Liver (tissue), 9 donors: ENCODE measurements around the gene TMEM200C. TPM values are rescaled to one million over a fixed set of nuclear protein-coding genes. Genes with fewer than 3 reads are reported as not detected.

Experiments used
- DNase-seq: peaks from one replicate; pipeline ENCODE4 v3.0.0-alpha.2; 2017; ENCODE audit warnings: low spot score
- H3K27ac ChIP-seq, 2 donors: one replicate each; pipeline ENCODE4 v1.7.0; 2013; ENCODE audit warnings: inconsistent platforms in 2 of 2, low read length in 2 of 2, control low read depth in 1 of 2, low read depth in 1 of 2, mild to moderate bottlenecking in 1 of 2
- H3K27me3 ChIP-seq, 4 donors: one replicate each; pipeline versions ENCODE4 v1.6.1 to v1.7.0; 2013; ENCODE audit warnings: low read length in 3 of 4, inconsistent platforms in 1 of 4, mild to moderate bottlenecking in 1 of 4, moderate library complexity in 1 of 4; ENCODE audit not compliant: control insufficient read depth in 4 of 4, insufficient read depth in 4 of 4
- H3K36me3 ChIP-seq, 4 donors: one replicate each; pipeline versions ENCODE4 v1.6.1 to v1.7.0; 2013; ENCODE audit warnings: low read length in 3 of 4, mild to moderate bottlenecking in 3 of 4, low read depth in 1 of 4, moderate library complexity in 1 of 4; ENCODE audit not compliant: control insufficient read depth in 4 of 4, insufficient read depth in 3 of 4
- H3K4me1 ChIP-seq, 4 donors: one replicate each; pipeline versions ENCODE4 v1.6.1 to v1.7.0; 2013; ENCODE audit warnings: low read length in 3 of 4, mild to moderate bottlenecking in 3 of 4, moderate library complexity in 1 of 4; ENCODE audit not compliant: control insufficient read depth in 4 of 4, insufficient read depth in 4 of 4
- H3K4me3 ChIP-seq, 3 donors: one replicate each; pipeline versions ENCODE4 v1.6.1 to v1.7.0; 2013; ENCODE audit warnings: low read length in 3 of 3, control low read depth in 1 of 3, low read depth in 1 of 3, mild to moderate bottlenecking in 1 of 3
- H3K9ac ChIP-seq, 2 donors: one replicate each; pipeline ENCODE4 v1.7.0; 2013; ENCODE audit warnings: low read length in 2 of 2, mild to moderate bottlenecking in 2 of 2, moderate library complexity in 2 of 2, control low read depth in 1 of 2, low read depth in 1 of 2
- H3K9me3 ChIP-seq, 4 donors: one replicate each; pipeline versions ENCODE4 v1.6.1 to v1.7.0; 2013; ENCODE audit warnings: low read length in 3 of 4; ENCODE audit not compliant: control insufficient read depth in 4 of 4
- ATF3 ChIP-seq: IDR thresholded peaks from 2 replicates; pipeline ENCODE4 v1.6.1; 2016; ENCODE audit warnings: antibody characterized with exemption
- CTCF ChIP-seq: fragments of 150-350 bp; IDR thresholded peaks from 2 replicates; pipeline ENCODE4 v1.5.1; 2017; ENCODE audit warnings: improper control_type of control experiment, low read depth, low read length; ENCODE audit not compliant: missing input control
- EGR1 ChIP-seq, 2 donors: IDR thresholded peaks; 2 replicates each; pipeline ENCODE4 v1.6.1; 2016 to 2018; ENCODE audit warnings: antibody characterized with exemption in 2 of 2, low read depth in 2 of 2
- FOXA2 ChIP-seq: IDR thresholded peaks from 2 replicates; pipeline ENCODE4 v1.6.1; 2016; ENCODE audit warnings: antibody characterized with exemption
- GABPA ChIP-seq, 2 donors: IDR thresholded peaks in 1 of 2; conservative IDR thresholded peaks in 1 of 2; 2 replicates each; pipeline ENCODE4 v1.6.1; 2016; ENCODE audit warnings: antibody characterized with exemption in 2 of 2, mild to moderate bottlenecking in 1 of 2, moderate library complexity in 1 of 2
- HNF4A ChIP-seq, 2 donors: conservative IDR thresholded peaks; 2 replicates each; pipeline ENCODE4 v1.6.1; 2016; ENCODE audit warnings: antibody characterized with exemption in 2 of 2, mild to moderate bottlenecking in 2 of 2
- HNF4G ChIP-seq: IDR thresholded peaks from 2 replicates; pipeline ENCODE4 v1.6.1; 2016; ENCODE audit warnings: antibody characterized with exemption
- MAX ChIP-seq: IDR thresholded peaks from 2 replicates; pipeline ENCODE4 v1.6.1; 2016; ENCODE audit warnings: antibody characterized with exemption
- NR2F2 ChIP-seq: IDR thresholded peaks from 2 replicates; pipeline ENCODE4 v1.6.1; 2016; ENCODE audit warnings: antibody characterized with exemption
- RAD21 ChIP-seq, 2 donors: IDR thresholded peaks; 2 replicates each; pipeline ENCODE4 v1.6.1; 2016; ENCODE audit warnings: antibody characterized with exemption in 2 of 2, mild to moderate bottlenecking in 2 of 2
- REST ChIP-seq: IDR thresholded peaks from 2 replicates; pipeline ENCODE4 v1.6.1; 2016; ENCODE audit warnings: antibody characterized with exemption, mild to moderate bottlenecking
- RXRA ChIP-seq, 2 donors: IDR thresholded peaks; 2 replicates each; pipeline ENCODE4 v1.6.1; 2017 to 2018; ENCODE audit warnings: antibody characterized with exemption in 2 of 2, mild to moderate bottlenecking in 1 of 2
- SP1 ChIP-seq: IDR thresholded peaks from 2 replicates; pipeline ENCODE4 v1.6.1; 2018; ENCODE audit warnings: antibody characterized with exemption, mild to moderate bottlenecking
- TAF1 ChIP-seq: conservative IDR thresholded peaks from 2 replicates; pipeline ENCODE4 v1.6.1; 2016; ENCODE audit warnings: antibody characterized with exemption, mild to moderate bottlenecking
- YY1 ChIP-seq: IDR thresholded peaks from 2 replicates; pipeline ENCODE4 v1.6.1; 2016; ENCODE audit warnings: antibody characterized with exemption, mild to moderate bottlenecking
- polyA plus RNA-seq, 2 donors: library from polyadenylated mRNA; stranded (reverse) in 1 of 2; unstranded in 1 of 2; fragments of 200-250 nt in 1 of 2; fragments of >200 nt in 1 of 2; fragmentation: Nextera tagmentation in 1 of 2; extraction: Ambion mirVana in 1 of 2; gene quantifications; one replicate each; pipeline versions ENCODE4 v1.2.1 to v1.2.3, GENCODE V29; 2013 to 2015
- total RNA-seq, 2 donors: library from RNA; depleted of rRNA; stranded (reverse); fragments of >200 nt; gene quantifications; one replicate each; pipeline ENCODE4 v1.2.3, GENCODE V29; 2014
- donor health status: healthy.
- donor health status: healthy.
- donor health status: healthy.
- donor health status: healthy.
- donor health status: healthy.

Gene TMEM200C
- total and polyA plus RNA-seq, 4 donors = 0.08 to 0.58 (median 0.24) TPM

- peaks cover 0 to 2% (median 0%) of the 10 kb centered on the region in 4 donors for H3K4me1 ChIP-seq
- no peak overlapping the region for H3K27ac ChIP-seq
- no peak overlapping the region for H3K4me3 ChIP-seq
- DNase-seq = no peak
- H3K9ac ChIP-seq = no peak overlapping the region
- peaks cover 0 to 5% (median 0%) of the 10 kb centered on the region in 4 donors for H3K27me3 ChIP-seq
- H3K36me3 ChIP-seq = no peaks in the 10 kb centered on the region
- H3K9me3 ChIP-seq = no peaks in the 10 kb centered on the region
- TF ChIP-seq HNF4G = no peak
- peak; percentile 91 to 93 for TF ChIP-seq RAD21 (IDR thresholded peaks at IDR 0.05)
- TF ChIP-seq CTCF = peak; percentile 81
These were observed 15.8 kb downstream of the TMEM200C start for GRCh38 chr18:5879479-5879882.

- Histone ChIP-seq H3K9me3 (no peaks in the 10 kb centered on the region), H3K9ac (no peak overlapping the region), H3K36me3 (no peaks in the 10 kb centered on the region), H3K4me1 (peaks cover 0 to 2% (median 0%) of the 10 kb centered on the region in 4 donors), H3K27me3 (peaks cover 0 to 5% (median 0%) of the 10 kb centered on the region in 4 donors), H3K4me3 (no peak overlapping the region), H3K27ac (no peak overlapping the region)
- TF ChIP-seq CTCF (no peak), REST (no peak), MAX (no peak), HNF4G (no peak)
- DNase-seq = no peak
These were observed 18.4 kb downstream of the TMEM200C start for GRCh38 chr18:5876891-5877290.

GRCh38 chr18:5874336-5874735 lies 21.0 kb downstream of the TMEM200C start:
- no peak for DNase-seq
- Histone ChIP-seq H3K9ac (no peak overlapping the region), H3K9me3 (no peaks in the 10 kb centered on the region), H3K27ac (no peak overlapping the region), H3K27me3 (peaks cover 0 to 5% (median 0%) of the 10 kb centered on the region in 4 donors), H3K4me3 (no peak overlapping the region), H3K4me1 (no peaks in the 10 kb centered on the region), H3K36me3 (no peaks in the 10 kb centered on the region)
- no peak for TF ChIP-seq MAX
- no peak for TF ChIP-seq NR2F2
- TF ChIP-seq GABPA (IDR thresholded peaks at IDR 0.05 in 1 of 2, conservative IDR thresholded peaks at IDR 0.05 in 1 of 2) = no peak
- TF ChIP-seq TAF1 = no peak
- TF ChIP-seq FOXA2 = no peak
- TF ChIP-seq YY1 = no peak
- TF ChIP-seq HNF4G = no peak
- TF ChIP-seq REST = no peak
- TF ChIP-seq SP1 = no peak
- no peak for TF ChIP-seq EGR1 (IDR thresholded peaks at IDR 0.05; ENCODE audit: low read depth in 2 of 2)
- no peak for TF ChIP-seq RAD21 (IDR thresholded peaks at IDR 0.05)
- no peak for TF ChIP-seq ATF3
- no peak for TF ChIP-seq HNF4A (conservative IDR thresholded peaks at IDR 0.05)
- TF ChIP-seq RXRA (IDR thresholded peaks at IDR 0.05) = no peak
